ENCODE measurements around the gene ATG101.

Gene ATG101

DNA sequence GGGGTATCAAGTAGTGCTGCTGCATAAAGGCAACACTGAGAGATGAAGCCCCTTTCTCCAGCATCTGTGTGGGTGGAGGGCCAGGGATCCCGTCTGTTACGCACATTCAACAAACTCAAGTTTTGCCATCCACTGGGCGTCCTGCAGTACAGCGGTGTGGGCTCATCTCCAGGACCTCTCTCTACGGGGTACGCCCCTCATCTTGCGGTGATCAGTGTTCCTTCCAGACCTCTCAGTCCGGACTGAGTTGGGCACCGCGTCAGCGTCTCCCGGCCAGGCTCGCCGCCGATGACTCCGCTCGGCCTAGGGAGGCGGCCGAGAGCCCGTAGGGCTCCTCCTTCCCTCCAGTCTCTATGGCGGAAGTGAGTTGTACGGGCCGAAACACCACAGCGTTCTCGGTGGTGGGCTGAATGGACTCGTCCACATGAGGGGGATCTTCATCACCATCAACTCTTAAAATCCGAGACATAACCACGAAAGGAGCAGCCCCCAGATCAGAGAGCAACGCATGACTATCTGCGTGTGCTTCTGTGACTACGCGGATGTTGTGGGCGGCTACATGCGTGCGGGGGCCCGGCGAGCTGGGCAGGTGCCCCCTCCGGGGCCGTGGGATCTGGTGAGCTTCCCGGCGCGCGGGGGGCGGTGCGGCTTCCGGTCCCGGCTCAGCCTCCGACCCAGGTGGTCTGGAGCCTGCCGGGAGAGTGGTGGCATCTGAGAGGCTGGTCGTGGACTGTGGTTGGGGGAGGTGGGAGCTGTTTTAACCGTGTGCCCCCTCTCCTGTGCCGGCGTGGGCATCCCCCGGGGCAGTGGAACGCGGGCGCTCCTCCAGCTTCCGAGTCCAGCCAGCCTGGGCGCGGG, at the start of gene ATG101:
Gene ATG101, plus strand, starts transcription at position 652 of the 858 bp plus-strand sequence. CDS start 3,673 bp downstream, outside the sequence.
- DNase-seq = peak; percentile 82

- peak; percentile 40 for DNase-seq
These were observed 49.0 kb upstream of the ATG101 start for GRCh38 chr12:52020539-52021336.

DNA sequence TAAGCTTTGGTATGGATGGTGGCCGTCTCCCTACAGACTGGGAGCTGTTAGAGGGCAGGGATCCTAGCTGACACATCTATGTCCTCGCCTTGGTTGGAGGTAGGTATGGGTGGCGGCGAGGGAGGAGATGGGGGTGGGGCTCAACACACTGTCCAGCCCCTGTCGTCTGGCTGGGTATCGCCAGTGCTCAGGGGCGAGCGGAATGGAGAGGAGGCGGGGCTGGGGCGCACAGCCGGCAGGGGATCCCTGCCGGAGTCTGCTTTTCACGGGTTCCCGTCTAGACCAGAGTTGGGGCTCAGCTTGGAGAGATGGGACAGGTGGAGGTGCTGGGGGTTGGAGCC, 47.0 kb upstream of the ATG101 start:
- peak; percentile 29 for DNase-seq

- peak; percentile 91 for DNase-seq
These were observed 46.4 kb upstream of the ATG101 start for GRCh38 chr12:52023182-52023975.

- peak; percentile 30 for DNase-seq
These were observed 45.6 kb upstream of the ATG101 start for GRCh38 chr12:52023976-52024688.

DNA sequence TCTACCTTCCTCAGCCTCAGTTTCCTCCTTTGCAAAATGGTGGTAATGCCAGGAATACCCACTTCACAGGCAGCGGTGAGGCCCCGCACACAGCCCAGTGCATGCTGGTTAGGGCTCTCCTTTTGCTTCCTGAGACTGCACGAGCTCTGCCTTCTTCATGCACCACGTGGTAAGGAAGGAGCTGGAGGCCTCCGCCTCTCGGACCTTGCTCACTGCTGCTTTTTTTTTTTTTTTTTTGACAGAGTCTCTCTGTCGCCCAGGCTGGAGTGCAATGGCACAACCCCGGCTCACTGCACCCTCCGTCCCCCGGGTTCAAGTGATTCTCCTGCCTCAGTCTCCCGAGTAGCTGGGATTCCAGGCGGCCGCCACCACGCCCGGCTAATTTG, 44.9 kb upstream of the ATG101 start:
- peak; percentile 19 for DNase-seq

GRCh38 chr12:52026263-52026662, 43.5 kb upstream of the ATG101 start:
- DNase-seq = no peak

GRCh38 chr12:52027085-52027843, 42.5 kb upstream of the ATG101 start:
- no peak for DNase-seq

- DNase-seq = no peak
These were observed 40.1 kb upstream of the ATG101 start for GRCh38 chr12:52029685-52030084.

GRCh38 chr12:52032446-52032803, 37.4 kb upstream of the ATG101 start:
- DNase-seq = no peak

- DNase-seq = peak; percentile 89
These were observed 36.9 kb upstream of the ATG101 start for GRCh38 chr12:52032804-52033445.

DNA sequence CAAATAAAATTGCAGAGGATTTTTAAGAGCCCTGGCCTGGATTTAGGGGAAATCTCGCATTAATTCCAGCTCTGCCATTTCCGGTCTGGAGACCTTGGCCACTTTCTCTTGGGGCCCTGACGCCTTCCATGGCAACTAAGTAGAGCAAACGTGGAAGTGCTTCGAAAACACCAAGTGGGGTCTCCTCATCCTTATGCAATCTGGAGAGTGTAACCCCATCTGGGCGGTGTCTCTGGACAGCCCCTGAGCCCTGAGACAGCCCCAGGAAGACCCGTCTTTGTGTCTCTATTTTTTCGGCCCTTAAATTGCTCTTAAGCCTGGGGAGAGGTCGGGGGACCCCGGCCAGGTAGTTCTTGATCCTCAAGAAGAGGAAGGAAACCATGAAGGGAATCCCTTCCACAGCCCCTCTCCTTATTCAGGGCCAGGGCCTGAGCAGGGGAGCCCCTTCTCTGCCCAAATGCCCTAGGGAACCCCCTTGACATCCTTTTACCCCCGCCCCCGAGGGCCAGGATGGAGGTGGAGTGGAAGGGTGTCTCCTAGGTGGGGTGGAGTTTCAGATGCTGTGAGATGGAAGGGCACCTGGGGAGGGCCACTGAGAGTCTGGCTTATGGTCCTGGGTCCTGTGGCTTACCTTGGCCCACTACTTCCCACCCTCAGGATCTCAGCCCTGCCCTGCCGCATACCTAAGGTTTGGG, 36.2 kb upstream of the ATG101 start:
- no peak for DNase-seq

DNA sequence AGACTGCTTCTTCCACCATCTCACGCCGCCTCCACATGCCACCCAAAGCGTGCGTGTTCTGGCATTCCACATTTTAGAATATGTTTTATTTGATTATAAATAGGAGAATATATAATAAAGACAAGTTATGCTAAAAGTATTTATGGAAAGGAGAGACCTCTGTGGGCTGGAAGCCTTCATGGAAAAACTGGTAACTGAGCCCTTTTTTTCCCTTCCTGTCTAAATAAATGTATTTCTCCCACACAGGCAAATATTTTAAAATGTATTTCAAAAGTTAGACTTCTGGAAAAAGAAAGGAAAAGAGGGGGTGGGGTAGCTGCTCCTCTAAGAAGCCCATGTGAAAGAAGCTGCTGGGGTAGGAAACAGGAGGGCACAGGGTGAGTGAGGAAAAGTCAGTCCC, 34.6 kb upstream of the ATG101 start:
- DNase-seq = no peak

GRCh38 chr12:52035926-52036325, 33.9 kb upstream of the ATG101 start:
- DNase-seq = no peak

DNA sequence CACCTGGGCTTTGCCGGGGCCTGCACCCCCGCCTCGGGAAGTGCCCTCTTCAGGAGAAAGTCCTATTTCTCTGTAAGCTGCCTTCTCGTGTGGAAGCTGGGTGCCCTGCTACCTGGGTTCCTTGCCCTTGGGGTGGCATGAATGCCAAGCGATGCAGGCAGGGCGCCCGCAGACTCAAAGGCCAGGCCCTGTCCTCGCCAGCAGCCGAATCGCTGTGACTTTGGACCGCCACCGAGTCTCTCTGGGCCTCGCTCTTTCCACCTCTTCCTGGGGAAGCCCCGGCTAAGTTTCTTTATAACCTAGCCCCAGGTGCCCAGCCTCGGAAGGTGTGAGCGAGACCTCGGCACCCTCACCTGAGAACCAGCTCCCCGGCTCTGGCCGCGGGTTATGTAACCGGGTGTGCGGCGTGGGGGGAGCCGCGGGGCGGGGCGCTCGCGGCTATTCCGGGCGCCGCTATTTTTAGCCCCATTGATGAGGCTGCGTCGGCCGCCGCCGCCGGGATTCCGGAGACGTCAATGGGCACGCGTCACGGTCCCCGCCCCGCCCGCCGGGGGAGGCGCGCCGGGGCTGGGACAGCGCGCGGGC, 33.1 kb upstream of the ATG101 start:
- DNase-seq = peak; percentile 72

GRCh38 chr12:52037248-52037861, 32.4 kb upstream of the ATG101 start:
- DNase-seq = no peak

DNA sequence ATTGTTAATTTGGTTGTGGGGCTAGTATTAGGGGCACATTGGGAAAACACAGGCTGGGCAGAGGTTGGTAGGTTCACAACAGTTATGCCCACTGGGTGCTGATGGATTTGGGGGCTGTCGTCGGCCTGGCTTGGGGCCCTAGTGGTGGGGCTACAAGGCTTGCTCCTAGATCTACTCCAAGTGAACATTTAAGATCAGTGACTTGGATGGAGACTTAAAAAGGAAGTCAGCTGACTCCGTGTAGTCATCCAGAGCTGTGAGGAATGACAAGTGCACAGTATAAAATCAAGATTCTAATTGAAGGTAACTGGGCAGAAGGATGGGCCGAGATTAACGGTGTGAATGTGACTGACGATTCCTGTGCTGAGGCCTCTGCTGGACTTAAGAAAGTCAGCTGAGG, 31.3 kb upstream of the ATG101 start:
- no peak for DNase-seq

GRCh38 chr12:52041035-52041434, 28.7 kb upstream of the ATG101 start:
- DNase-seq = no peak

GRCh38 chr12:52041695-52042123, 28.1 kb upstream of the ATG101 start:
- DNase-seq = peak; percentile 18
